Islet precursor cell (in vitro differentiated cells): ENCODE data around the gene CHMP5.

Experiments used
- DNase-seq: peaks from one replicate; pipeline ENCODE4 v3.0.0-alpha.2; 2018

The CHMP5 gene

GRCh38 chr9:33244137-33244784, 20.6 kb upstream of the CHMP5 start:
- DNase-seq = no peak

GRCh38 chr9:33245341-33245740, 19.5 kb upstream of the CHMP5 start:
- no peak for DNase-seq

- DNase-seq = no peak
These were observed 18.5 kb upstream of the CHMP5 start for GRCh38 chr9:33246269-33246860.

GRCh38 chr9:33248606-33249005, 16.2 kb upstream of the CHMP5 start:
- no peak for DNase-seq

GRCh38 chr9:33249087-33249658, 15.7 kb upstream of the CHMP5 start:
- DNase-seq = no peak

- DNase-seq = no peak
These were observed 14.9 kb upstream of the CHMP5 start for GRCh38 chr9:33249983-33250382.

GRCh38 chr9:33250458-33250995, 14.3 kb upstream of the CHMP5 start:
- no peak for DNase-seq

- DNase-seq = no peak
These were observed 10.6 kb upstream of the CHMP5 start for GRCh38 chr9:33254211-33254610.

GRCh38 chr9:33255014-33255413, 9.8 kb upstream of the CHMP5 start:
- DNase-seq = no peak

- no peak for DNase-seq
These were observed 9.4 kb upstream of the CHMP5 start for GRCh38 chr9:33255471-33255870.

GRCh38 chr9:33256236-33256635, 8.6 kb upstream of the CHMP5 start:
- DNase-seq = no peak

GRCh38 chr9:33257276-33257675, 7.6 kb upstream of the CHMP5 start:
- DNase-seq = no peak

- no peak for DNase-seq
These were observed 4.5 kb upstream of the CHMP5 start for GRCh38 chr9:33260372-33260771.

GRCh38 chr9:33263131-33264002, 1.5 kb upstream of the CHMP5 start:
- DNase-seq = no peak

GRCh38 chr9:33264003-33264472, 811 bp upstream of the CHMP5 start:
- peak; percentile 60 for DNase-seq

- DNase-seq = no peak
These were observed 489 bp downstream of the CHMP5 start for GRCh38 chr9:33265211-33265865.

GRCh38 chr9:33267151-33267767, 2.4 kb downstream of the CHMP5 start:
- DNase-seq = no peak

GRCh38 chr9:33270146-33270545, 5.3 kb downstream of the CHMP5 start:
- DNase-seq = no peak

GRCh38 chr9:33272061-33272460, 7.2 kb downstream of the CHMP5 start:
- DNase-seq = no peak

GRCh38 chr9:33273266-33273971, 8.6 kb downstream of the CHMP5 start:
- no peak for DNase-seq

GRCh38 chr9:33273972-33274328, 9.1 kb downstream of the CHMP5 start:
- DNase-seq = no peak

GRCh38 chr9:33277484-33277883, 12.6 kb downstream of the CHMP5 start:
- no peak for DNase-seq
